ENCODE results near the gene RASL11B.

RASL11B gene

DNA sequence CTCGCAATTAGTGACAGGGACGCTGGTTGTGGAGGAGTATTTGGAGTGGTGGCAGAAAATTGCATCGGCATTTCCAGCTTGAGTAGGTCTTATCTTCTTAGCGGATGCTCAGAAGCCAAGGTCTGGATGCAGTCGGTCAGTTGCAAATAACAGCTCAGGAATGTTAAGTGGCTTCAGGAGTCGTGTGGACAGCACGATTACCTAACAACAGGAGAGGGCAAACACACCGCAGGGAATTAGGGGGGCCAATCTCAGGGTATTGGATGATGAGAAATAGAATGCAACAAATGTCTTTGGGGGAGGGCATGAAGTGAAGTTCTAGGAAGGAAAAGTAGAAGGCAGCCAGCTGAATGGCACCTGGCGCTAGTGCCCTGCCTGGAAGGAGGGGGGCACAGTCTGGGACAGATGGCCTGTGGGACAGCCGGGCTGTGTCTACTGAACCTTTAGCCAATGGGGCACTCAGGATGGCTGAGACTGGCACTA lies 11.8 kb downstream of the RASL11B start:
- in situ Hi-C loops (cut with MboI; ENCODE audit: low sequenced_read_pairs) = no loop called here

DNA sequence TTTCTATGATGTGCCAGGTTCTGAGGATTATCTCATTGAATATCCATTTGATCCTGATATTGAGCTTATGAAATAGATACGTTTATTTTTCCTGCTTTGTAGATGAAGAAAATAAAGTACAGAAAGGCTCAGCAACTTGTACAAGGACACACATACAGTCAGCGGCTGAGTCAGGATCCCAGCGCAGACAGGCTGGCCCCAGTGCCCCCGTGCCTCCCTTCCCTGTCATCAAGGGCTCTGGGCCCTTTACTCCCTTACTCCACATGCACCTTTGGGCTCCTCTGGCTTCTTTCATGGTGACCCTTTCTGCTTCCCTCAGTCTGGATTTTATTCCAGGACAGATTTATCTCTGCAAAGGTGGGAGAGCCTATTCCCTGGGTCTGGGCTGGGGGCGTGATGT lies 12.8 kb downstream of the RASL11B start:
- in situ Hi-C loops (cut with MboI; ENCODE audit: low sequenced_read_pairs) = no loop called here

DNA sequence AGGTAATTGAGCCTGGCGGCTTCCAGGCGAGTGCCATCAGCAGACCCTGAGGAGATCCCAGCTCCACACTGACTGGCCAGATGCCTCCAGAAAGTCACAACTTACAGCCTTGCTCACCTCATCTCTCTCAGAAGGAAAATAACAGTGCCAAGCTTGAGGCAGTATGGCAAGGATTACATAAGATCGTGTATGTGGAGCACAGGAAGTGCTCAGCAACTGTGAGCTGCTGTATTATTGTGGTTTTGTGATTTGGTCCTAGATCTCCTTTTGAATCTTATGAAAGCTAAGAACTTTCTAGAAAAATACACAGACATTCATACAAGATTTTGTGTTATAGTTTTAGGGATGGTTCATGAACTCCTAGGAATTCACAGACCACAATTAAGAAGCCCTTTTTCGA lies 14.0 kb downstream of the RASL11B start:
- in situ Hi-C loops (cut with MboI; ENCODE audit: low sequenced_read_pairs) = no loop called here

DNA sequence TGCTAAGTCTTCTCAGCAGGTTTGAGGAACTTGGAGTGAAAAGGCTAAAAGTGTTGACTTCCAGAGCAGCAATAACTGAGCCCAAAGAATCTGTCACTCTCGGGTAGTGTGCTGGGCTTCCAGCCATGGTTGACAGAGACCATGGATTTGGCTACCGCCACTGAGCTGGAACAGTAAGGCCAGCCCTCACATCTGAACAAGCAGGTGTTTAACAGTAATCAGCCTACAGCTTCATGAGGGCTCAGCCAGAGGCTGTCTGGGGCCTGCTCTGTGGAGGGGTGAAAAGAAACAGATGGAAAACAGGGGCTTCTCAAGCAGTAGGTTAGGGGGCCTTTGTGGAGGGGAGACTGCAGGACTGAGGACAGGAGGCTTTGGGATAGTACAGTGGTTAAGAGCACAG lies 14.9 kb downstream of the RASL11B start:
- in situ Hi-C loops (cut with MboI; ENCODE audit: low sequenced_read_pairs) = no loop called here

DNA sequence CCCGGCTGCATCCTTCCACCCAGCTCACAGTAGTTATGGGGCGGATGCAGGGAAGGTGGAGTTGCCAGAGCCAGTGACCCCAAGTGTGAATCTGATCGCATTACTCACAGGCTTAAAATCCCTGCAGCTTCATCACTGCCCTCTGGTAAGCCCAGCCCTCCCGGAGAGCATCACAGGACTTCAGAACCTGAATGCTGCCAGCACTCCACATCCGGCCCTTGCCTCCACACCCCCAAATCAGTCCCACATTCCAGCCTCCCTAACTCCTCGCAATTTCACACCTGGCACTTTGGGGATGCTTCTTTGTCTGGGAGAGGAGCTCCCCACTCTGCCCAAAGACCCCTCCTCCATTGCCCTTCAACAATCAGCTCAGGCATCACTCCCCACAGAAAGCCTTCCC lies 15.6 kb downstream of the RASL11B start:
- in situ Hi-C loops (cut with MboI; ENCODE audit: low sequenced_read_pairs) = no loop called here

DNA sequence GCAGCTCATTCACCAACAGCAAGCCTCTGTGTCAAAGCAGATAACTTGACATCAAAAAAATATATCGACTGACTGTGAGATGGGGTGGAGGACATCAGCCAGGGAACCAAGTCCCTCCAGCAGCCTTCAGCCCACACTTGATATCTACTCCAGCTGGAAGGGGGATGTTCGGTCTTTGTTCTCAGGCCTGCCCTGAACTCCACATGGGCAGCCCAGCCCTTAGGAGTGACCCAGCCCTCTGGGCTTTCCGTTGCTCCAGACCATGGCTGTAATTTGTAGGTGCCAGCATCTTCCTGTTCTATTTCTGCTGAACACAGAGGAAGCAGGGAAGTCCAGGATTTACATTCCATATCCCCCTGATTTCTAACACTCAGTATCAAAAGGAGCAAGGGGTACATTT lies 17.4 kb downstream of the RASL11B start:
- in situ Hi-C loops (cut with MboI; ENCODE audit: low sequenced_read_pairs) = no loop called here

DNA sequence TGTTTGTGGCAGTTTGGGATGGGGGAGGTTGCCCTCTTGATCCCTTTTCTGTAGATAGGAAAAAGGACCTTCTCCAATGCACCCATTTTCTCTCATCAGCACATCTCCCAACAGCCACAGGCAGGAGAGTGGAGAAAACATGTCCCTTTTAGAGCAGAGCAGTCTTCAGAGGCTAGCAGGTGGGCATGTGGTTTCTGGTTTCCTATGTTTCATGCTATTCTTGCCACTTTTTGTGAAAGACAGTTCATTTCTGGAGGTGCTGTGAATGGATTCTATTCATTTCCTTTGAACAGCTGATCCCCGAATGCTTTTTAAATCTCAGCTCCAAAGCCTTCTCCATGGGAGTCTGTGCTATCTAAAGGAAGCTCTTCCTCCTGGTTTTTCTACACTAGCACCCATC lies 18.9 kb downstream of the RASL11B start:
- in situ Hi-C loops (cut with MboI; ENCODE audit: low sequenced_read_pairs) = no loop called here

DNA sequence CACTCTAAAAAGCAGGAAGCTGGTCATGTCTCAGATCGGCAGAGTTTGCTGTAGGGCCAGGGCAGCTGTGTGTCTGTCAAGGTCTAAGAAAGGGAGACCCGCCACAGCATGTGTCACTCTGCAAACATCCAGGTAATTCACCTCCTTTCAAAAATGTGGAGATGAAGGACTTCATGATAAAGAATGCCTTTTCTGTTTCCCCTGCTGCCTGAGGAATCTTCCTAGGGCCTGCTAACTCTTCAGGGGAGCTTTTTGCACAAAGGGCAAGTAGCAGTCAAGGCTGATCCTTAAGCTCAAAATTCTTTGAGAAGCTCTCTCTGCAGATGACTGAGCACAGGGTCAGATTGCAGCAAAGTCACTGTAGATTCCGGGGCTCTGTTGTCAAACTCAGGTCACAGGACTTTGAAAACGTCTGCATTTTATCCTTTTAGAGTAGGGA lies 21.1 kb downstream of the RASL11B start:
- in situ Hi-C loops (cut with MboI; ENCODE audit: low sequenced_read_pairs) = no loop called here

DNA sequence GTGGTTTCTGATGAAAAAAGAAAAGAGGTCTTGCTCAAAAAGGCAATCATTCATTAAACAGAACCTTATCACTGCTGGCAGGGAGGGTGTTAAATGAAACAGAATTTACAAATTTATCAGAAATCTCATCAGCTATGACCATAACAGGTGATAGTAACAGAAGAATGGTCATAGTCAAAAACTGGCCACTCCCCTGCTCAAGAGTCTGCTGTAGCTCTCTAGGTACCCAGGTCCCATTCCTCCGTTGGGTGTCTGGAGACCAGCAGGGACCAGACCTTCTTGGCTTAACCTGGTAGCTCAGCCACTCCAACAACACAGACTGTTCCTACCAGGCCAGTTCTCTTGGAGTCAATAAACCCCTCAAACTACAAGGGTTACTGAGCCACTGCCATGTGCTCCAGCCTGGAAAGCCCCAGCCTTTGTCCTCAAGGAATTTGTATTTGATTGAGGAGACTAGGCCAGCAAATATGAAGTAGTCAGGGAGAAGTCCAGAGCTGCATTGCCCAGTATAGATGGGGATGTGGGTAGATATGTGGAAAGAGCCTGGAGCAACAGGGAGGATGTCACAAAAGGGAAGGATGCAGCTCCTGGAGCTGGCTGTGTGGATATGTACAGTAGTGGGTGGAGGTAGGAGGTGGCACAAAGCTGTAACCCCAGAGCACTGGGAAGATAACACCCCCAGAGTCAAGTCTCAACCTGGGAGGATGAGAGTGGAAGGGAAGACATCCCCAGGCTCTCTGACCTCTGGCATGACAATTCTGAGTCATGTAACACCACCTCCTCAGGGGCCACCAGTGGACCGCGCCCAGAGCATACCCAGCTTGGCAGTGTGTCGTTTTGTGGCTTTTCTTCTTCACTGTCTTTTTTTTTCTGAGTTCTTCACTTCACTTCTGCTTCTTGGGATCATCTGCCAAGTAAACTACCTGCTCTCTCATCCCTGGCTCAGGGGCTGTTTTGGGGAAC lies 21.9 kb downstream of the RASL11B start:
- in situ Hi-C loops (cut with MboI; ENCODE audit: low sequenced_read_pairs) = no loop called here

DNA sequence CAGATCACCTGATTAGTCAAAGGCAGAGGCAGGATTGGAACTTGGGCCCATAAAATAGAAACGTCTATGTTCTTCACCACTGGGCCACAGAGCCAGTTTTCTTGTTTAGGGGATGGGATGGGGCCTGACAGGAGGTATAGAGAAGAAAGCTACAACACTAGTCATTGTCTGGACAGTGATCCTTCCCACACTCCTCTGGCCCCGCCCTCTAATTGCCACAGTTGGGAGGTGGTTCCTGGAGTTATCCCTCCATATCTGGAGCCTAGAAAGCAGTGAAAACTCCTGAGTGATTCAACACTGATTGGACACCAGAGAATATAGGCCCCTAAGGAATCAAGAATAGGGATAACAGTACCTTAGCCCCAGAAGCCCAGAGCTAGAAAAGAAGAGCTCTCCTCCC lies 22.9 kb downstream of the RASL11B start:
- in situ Hi-C loops (cut with MboI; ENCODE audit: low sequenced_read_pairs) = no loop called here

DNA sequence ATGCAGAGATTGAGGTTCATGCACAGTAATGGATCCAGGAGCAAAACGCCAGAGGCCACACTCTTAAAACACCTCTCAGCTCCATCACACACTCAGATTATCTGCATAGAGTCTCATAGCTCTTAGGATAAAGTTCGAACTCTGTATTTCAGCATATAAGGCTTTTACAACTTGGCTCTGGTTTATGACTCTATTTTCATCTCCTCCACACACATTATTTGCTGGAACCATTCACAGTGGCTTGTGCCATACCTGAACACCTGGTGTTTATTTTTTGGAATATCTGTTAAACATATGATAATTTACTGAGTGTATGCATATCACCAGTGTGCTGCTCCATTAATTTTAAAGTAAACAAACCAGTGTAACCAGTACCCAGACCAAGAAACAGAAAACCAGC lies 27.2 kb downstream of the RASL11B start:
- in situ Hi-C loops (cut with MboI; ENCODE audit: low sequenced_read_pairs) = no loop called here

DNA sequence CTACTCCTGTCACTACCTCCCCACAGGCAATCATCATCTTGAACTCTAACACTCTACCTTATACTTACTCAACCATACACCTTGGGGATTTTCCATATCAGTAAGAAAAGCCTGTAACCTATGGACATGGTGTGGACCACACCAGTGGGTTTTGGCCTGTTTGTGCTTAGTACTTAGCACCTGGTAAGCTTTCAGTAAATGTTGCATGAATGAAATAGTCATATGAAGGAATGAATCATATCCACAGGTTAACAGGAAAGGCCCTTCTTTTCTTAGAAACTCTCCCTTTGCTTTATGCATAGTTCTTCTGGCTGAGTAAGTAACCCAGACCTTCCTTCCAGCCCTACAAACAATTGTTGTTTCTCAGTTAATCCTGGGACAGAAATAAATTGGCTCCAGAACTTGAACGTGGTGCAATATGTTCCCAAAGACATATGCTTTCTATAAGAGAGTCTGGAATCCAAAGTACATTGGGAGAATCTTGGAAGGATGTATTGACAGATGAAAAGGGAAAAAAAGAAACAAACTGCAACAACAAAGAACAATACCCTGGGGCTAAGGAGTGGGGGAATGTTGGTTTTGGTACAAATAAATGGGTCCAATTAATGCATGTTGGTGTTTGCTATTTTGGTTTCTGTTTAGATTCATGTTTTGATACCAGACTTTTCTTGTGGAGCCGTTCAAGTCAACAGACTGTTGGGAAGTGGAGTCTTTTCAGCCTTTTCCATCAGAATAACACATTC lies 27.8 kb downstream of the RASL11B start:
- in situ Hi-C loops (cut with MboI; ENCODE audit: low sequenced_read_pairs) = no loop called here

DNA sequence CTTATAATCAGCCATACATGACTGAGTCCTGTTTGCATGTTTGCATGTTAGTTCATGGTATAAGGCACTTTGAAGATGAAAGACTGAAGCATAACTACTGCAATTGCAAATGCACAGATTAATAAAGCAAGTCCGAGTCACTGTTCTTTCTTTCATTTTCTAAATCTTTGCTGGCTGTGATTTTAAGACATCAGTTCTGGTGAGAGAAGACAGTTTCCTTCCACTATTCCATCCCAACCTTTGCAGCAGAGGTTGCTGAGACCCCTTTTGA lies 28.3 kb downstream of the RASL11B start:
- in situ Hi-C loops (cut with MboI; ENCODE audit: low sequenced_read_pairs) = no loop called here

DNA sequence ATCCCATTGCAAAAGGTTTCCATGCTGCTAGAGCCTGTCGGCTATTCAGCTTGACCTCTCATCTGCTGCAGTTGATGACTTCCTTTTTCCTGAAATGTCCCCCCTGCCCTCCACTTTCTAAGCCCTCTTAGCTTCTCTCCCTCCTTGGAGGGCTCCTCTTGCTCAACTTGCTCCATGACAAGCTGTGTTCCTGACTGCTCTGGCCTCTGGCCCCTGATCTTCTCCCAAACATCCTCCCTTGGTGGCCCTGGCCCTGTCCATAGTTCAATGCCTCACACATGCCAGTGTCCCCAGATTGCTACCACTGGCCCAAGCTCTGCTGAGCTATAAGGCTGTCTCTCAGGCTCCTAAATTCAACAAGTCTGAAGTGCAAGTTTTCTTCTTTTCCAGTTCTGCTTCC lies 29.6 kb downstream of the RASL11B start:
- in situ Hi-C loops (cut with MboI; ENCODE audit: low sequenced_read_pairs) = no loop called here

DNA sequence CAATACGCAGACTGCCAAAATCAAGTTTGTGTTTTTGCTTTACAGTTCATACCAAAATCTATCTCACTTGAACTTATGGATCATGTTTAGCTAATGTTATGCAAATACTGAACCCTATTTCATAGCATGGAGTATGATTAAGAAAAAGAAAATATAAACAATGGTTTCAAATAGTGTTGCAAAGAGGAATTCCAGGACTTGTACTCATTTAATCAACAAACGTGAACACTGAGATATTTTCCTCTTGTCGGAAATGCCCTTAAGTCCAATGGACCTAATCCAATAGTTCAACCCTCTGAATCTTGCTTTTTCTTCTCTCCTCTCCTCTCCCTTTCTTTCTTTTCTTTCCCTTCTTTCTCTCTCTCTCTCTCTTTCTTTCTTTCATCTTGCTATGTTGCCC lies 30.8 kb downstream of the RASL11B start:
- in situ Hi-C loops (cut with MboI; ENCODE audit: low sequenced_read_pairs) = no loop called here

DNA sequence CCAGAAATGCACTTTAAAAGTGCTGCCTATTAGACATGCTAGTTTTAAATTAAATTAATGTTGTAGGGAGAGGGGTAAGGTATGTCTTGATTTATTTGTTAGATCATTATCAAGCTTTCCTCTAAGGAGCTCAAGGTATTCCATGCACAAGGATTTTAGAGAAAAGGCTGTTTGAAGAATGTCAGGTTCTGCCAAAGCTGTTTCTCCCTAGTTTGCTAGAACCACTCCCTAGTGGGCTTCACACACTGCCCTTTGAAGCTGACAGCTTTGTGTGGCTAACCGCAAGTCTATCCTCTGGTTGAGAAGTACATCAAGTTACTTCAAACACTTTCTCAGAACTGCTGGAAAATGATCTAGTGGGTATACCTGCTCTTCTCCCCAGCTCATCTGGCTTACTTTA lies 32.3 kb downstream of the RASL11B start:
- in situ Hi-C loops (cut with MboI; ENCODE audit: low sequenced_read_pairs) = no loop called here

DNA sequence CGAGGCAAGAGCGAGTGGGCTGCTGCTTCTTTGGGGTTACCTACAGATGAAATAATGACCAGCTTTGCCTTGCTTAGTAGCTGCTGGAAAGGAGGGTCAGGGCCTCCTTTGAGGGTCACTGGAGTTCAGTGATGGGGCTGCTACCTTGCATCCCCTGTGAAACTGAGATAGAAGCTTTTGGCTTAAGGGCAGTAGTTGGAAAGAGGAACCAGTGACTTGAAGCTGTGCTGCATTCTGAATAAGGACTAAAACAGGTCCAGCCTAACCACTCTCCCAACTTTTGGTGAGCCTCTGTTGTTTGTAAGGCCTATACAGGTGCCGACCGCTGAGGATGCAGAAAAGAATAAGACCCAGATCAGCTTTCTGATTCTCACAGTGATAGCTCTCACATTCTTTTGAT lies 41.2 kb downstream of the RASL11B start:
- in situ Hi-C loops (cut with MboI; ENCODE audit: low sequenced_read_pairs) = no loop called here

DNA sequence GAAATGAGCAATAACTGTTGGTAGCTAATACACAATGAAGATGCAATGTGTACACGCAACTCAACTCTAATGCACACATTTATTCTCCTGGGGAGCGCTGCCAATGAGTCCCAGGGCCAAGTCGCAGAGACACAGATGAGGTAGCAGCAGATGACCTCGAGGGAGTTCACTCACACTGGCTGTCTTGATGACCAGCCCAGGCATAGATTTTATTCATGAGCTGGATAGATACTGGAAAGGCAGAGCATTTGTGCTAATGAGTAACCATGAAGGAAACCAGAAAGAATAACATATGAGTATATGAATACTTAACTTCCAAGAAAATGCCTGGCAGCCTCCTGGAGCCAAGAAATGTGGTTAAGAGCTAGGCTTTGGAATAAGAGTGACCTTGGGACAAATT lies 42.3 kb downstream of the RASL11B start:
- in situ Hi-C loops (cut with MboI; ENCODE audit: low sequenced_read_pairs) = no loop called here

DNA sequence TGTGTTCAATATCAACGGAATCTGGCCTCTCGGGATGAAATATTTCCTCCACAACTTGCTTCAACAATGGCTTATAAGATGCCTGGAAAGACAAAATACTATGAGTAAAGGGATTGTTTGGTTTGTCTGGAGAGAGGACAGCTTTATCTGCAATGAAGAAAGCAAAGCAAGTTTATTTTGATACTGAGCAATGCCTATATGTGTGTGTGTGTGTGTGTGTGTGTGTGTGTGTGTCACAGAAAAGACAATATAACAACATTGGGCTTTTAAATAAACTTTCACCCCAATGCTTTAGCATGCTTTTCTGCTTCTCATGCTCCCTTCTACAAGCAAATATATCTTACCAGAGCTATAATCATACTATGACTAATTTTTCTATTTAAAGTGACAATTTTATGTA lies 45.4 kb downstream of the RASL11B start:
- in situ Hi-C loops (cut with MboI; ENCODE audit: low sequenced_read_pairs) = no loop called here

DNA sequence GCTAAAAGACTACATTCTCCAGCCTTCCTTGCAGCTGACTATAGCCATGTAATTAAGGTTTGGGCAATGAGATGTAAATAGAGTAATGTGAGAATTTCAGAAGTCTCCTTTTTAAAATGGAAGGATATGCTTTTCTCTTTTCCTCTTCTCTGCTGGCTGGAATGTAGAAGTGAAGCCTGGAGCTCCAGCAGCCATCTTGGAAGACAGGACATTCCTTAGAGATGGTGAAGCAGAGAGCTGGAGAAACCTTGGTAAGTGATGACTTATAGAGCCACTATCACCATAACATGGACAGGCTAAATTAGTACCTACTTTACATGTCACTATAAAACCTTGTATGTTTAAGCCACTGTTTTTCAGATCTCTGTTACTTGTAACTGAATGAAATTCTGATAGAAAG lies 48.0 kb downstream of the RASL11B start:
- in situ Hi-C loops (cut with MboI; ENCODE audit: low sequenced_read_pairs) = no loop called here

DNA sequence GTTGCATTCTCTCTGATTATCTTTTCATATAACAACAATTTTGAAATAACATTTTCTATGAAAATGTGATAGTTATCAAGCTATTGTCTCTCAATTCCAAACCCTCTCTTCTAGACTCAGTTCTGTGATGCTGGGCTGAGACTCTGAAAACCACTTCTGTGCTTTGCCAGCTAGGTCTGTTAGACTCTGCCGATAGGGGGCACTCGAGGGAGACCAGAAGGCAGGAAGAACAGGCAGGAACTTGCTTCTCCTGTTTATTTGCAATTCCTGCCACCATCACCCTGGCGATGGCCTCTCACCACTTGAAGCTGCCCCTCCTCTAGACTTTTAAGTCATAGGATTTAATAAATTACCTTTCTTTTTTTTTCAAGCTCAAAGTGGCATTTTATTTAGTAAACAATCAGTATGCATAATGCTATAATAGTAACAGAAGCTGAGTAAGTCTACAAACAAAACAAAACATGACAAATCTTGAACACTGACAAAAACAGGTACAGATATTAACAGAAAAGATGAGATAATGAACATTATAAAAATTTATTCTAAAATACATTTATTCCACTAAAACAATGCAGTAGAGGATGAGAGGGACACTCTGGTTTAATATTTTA lies 49.7 kb downstream of the RASL11B start:
- in situ Hi-C loops (cut with MboI; ENCODE audit: low sequenced_read_pairs) = no loop called here

DNA sequence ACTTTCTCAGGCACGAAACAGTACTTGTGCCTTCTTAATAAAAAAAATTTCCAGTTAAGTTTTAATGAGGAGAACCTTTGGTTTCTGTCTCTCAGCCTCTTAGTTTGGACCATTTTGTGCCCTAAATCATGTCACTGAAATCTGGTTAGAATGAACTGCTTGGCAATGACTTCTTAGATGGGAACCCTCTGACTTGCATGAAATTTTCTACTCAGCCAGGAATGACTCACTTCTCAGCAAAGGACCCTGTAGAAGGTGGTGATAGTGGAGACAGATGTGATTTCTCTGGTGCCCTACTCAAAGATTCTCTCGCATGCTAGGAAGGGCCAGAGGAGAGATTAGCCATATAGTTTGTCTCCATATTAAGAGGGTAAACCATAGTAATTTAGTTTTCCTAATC lies 50.5 kb downstream of the RASL11B start:
- in situ Hi-C loops (cut with MboI; ENCODE audit: low sequenced_read_pairs) = no loop called here

Measured in hTERT RPE-1 (cell line).